ENCODE measurements around the gene CD59.
A peak's percentile ranks its signal among the peaks of the same experiment; 100 is the strongest.
"Not testable (repeated sequence)": the region's sequence is repeated elsewhere in the genome, so short reads cannot be mapped to it uniquely, and the experiment has no call there.

CD59 gene

GRCh38 chr11:33713151-33713855 lies 22.9 kb downstream of the CD59 start:
- DNase-seq = no peak

GRCh38 chr11:33712436-33712835 lies 23.8 kb downstream of the CD59 start:
- DNase-seq = no peak

- DNase-seq = no peak
Observed at GRCh38 chr11:33709466-33709865, 26.8 kb downstream of the CD59 start.

- no peak for DNase-seq
Observed at GRCh38 chr11:33708985-33709384, 27.2 kb downstream of the CD59 start.

GRCh38 chr11:33707831-33708230 lies 28.4 kb downstream of the CD59 start:
- not testable (repeated sequence) for DNase-seq

GRCh38 chr11:33706966-33707365 lies 29.3 kb downstream of the CD59 start:
- no peak for DNase-seq

- no peak for DNase-seq
Observed at GRCh38 chr11:33706546-33706945, 29.7 kb downstream of the CD59 start.

GRCh38 chr11:33704240-33705002 lies 31.8 kb downstream of the CD59 start:
- DNase-seq = no peak

- DNase-seq = no peak
Observed at GRCh38 chr11:33703788-33704187, 32.4 kb downstream of the CD59 start.

GRCh38 chr11:33703234-33703633 lies 33.0 kb downstream of the CD59 start:
- DNase-seq = no peak

- DNase-seq = peak; percentile 54
Observed at GRCh38 chr11:33701302-33702230, 34.7 kb downstream of the CD59 start.

- DNase-seq = peak; percentile 90
Observed at GRCh38 chr11:33700502-33701271, 35.5 kb downstream of the CD59 start, which contains the start of gene C11orf91. C11orf91 (minus strand) TSS chr11:33700826; CDS start chr11:33700740, 86 bp downstream.

- no peak for DNase-seq
Observed at GRCh38 chr11:33700063-33700501, 36.1 kb downstream of the CD59 start.

GRCh38 chr11:33699515-33700062 lies 36.6 kb downstream of the CD59 start:
- DNase-seq = no peak

- no peak for DNase-seq
Observed at GRCh38 chr11:33698921-33699320, 37.3 kb downstream of the CD59 start.

- DNase-seq = no peak
Observed at GRCh38 chr11:33697997-33698396, 38.2 kb downstream of the CD59 start.

GRCh38 chr11:33696931-33697638 lies 39.1 kb downstream of the CD59 start:
- no peak for DNase-seq

- DNase-seq = no peak
Observed at GRCh38 chr11:33696411-33696810, 39.8 kb downstream of the CD59 start.

- DNase-seq = no peak
Observed at GRCh38 chr11:33695051-33695566, 41.1 kb downstream of the CD59 start.

GRCh38 chr11:33694346-33695050 lies 41.7 kb downstream of the CD59 start:
- no peak for DNase-seq
